Mesenchymal stem cell (in vitro differentiated cells and primary cell): ENCODE results near the gene ALKBH2.
A peak's percentile ranks its signal among the peaks of the same experiment; 100 is the strongest.

Experiments used
- DNase-seq: peaks from one replicate; pipeline ENCODE4 v3.0.0-alpha.2; 2013
- H2AFZ ChIP-seq: one replicate; pipeline ENCODE4 v1.6.1; 2013; ENCODE audit warnings: low read depth, mild to moderate bottlenecking, control low read depth, inconsistent platforms, low read length, moderate library complexity
- H2AK5ac ChIP-seq: 2 replicates; pipeline ENCODE4 v1.6.1; 2013; ENCODE audit warnings: low read length, moderate library complexity, mild to moderate bottlenecking, inconsistent platforms; ENCODE audit not compliant: severe bottlenecking
- H2BK120ac ChIP-seq: one replicate; pipeline ENCODE4 v1.6.1; 2013; ENCODE audit warnings: low read depth, mild to moderate bottlenecking, inconsistent platforms, low read length, moderate library complexity
- H2BK12ac ChIP-seq, 2 experiments: one replicate each; pipeline ENCODE4 v1.6.1; 2013; ENCODE audit warnings: inconsistent platforms in 2 of 2, low read length in 2 of 2, mild to moderate bottlenecking in 2 of 2, moderate library complexity in 2 of 2, control low read depth in 1 of 2
- H2BK15ac ChIP-seq: one replicate; pipeline ENCODE4 v1.6.1; 2013; ENCODE audit warnings: mild to moderate bottlenecking, low read depth, inconsistent platforms; ENCODE audit not compliant: poor library complexity, severe bottlenecking
- H2BK5ac ChIP-seq: 2 replicates; pipeline ENCODE4 v1.6.1; 2013; ENCODE audit warnings: low read depth, mild to moderate bottlenecking, low read length, control low read depth, inconsistent platforms; ENCODE audit not compliant: poor library complexity, severe bottlenecking
- H3K14ac ChIP-seq, 2 experiments: one replicate each; pipeline ENCODE4 v1.6.1; 2013; ENCODE audit warnings: inconsistent platforms in 2 of 2, low read length in 2 of 2, control low read depth in 1 of 2, mild to moderate bottlenecking in 1 of 2, moderate library complexity in 1 of 2
- H3K18ac ChIP-seq, 2 experiments: one replicate each; pipeline ENCODE4 v1.6.1; 2013; ENCODE audit warnings: inconsistent platforms in 2 of 2, low read length in 2 of 2, control low read depth in 1 of 2, low read depth in 1 of 2, mild to moderate bottlenecking in 1 of 2
- H3K23ac ChIP-seq, 2 experiments: one replicate each; pipeline ENCODE4 v1.6.1; 2013; ENCODE audit warnings: inconsistent platforms in 2 of 2, low read length in 2 of 2, mild to moderate bottlenecking in 2 of 2, moderate library complexity in 2 of 2, control low read depth in 1 of 2
- H3K27ac ChIP-seq: 2 replicates; pipeline ENCODE4 v1.5.1; 2013; ENCODE audit warnings: mild to moderate bottlenecking, moderate library complexity, low read length, control low read depth, inconsistent platforms; ENCODE audit not compliant: poor library complexity, severe bottlenecking
- H3K27me3 ChIP-seq, 2 experiments: 2 replicates each; pipeline versions ENCODE4 v1.6.1 to v1.7.0; 2013; ENCODE audit warnings: low read length in 2 of 2, mild to moderate bottlenecking in 2 of 2, moderate library complexity in 2 of 2, control low read depth in 1 of 2, inconsistent platforms in 1 of 2; ENCODE audit not compliant: control insufficient read depth in 1 of 2, insufficient read depth in 1 of 2
- H3K36me3 ChIP-seq, 2 experiments: 2 replicates each; pipeline versions ENCODE4 v1.6.1 to v1.7.0; 2013; ENCODE audit warnings: low read length in 2 of 2, control low read depth in 1 of 2, inconsistent platforms in 1 of 2, low read depth in 1 of 2, mild to moderate bottlenecking in 1 of 2; ENCODE audit not compliant: insufficient read depth in 2 of 2, control insufficient read depth in 1 of 2
- H3K4ac ChIP-seq, 2 experiments: one replicate each; pipeline ENCODE4 v1.6.1; 2013; ENCODE audit warnings: inconsistent platforms in 2 of 2, low read length in 2 of 2, mild to moderate bottlenecking in 2 of 2, moderate library complexity in 2 of 2, control low read depth in 1 of 2, low read depth in 1 of 2
- H3K4me1 ChIP-seq: 2 replicates; pipeline ENCODE4 v1.6.1; 2013; ENCODE audit warnings: low read depth, low read length, control low read depth; ENCODE audit not compliant: control insufficient read depth, insufficient read depth
- H3K4me2 ChIP-seq: 2 replicates; pipeline ENCODE4 v1.6.1; 2013; ENCODE audit warnings: low read length, mild to moderate bottlenecking, inconsistent platforms; ENCODE audit not compliant: poor library complexity, severe bottlenecking
- H3K4me3 ChIP-seq, 2 experiments: 2 replicates each; pipeline versions ENCODE4 v1.5.1 to v1.7.0; 2013; ENCODE audit warnings: low read length in 2 of 2, mild to moderate bottlenecking in 2 of 2, control low read depth in 1 of 2, low read depth in 1 of 2; ENCODE audit not compliant: insufficient read depth in 1 of 2
- H3K79me1 ChIP-seq: replicated peaks from 2 replicates; pipeline ENCODE4 v1.6.1; 2013; ENCODE audit warnings: mild to moderate bottlenecking, control low read depth, low read length, inconsistent platforms; ENCODE audit not compliant: poor library complexity, severe bottlenecking
- H3K9ac ChIP-seq: 2 replicates; pipeline ENCODE4 v1.7.0; 2013; ENCODE audit warnings: mild to moderate bottlenecking, low read length, moderate library complexity
- H3K9me3 ChIP-seq: 2 replicates; pipeline ENCODE4 v1.7.0; 2013; ENCODE audit warnings: mild to moderate bottlenecking, low read length; ENCODE audit not compliant: control insufficient read depth
- H4K8ac ChIP-seq: one replicate; pipeline ENCODE4 v1.6.1; 2013; ENCODE audit warnings: inconsistent platforms, mild to moderate bottlenecking, low read length, moderate library complexity
- H4K91ac ChIP-seq: one replicate; pipeline ENCODE4 v1.6.1; 2013; ENCODE audit warnings: mild to moderate bottlenecking, low read length, inconsistent platforms
- WGBS: methylation state at CpG from one replicate; pipeline ENCODE4 v1.1.7; 2013; ENCODE audit warnings: mixed read lengths; 5-methylcytosine and 5-hydroxymethylcytosine counted together

The ALKBH2 gene

GRCh38 chr12:109113661-109114321 is 20.5 kb upstream of the ALKBH2 start:
- Histone ChIP-seq H2BK120ac (no peak overlapping the region), H4K91ac (no peak overlapping the region), H3K79me1 (no peaks in the 10 kb centered on the region), H3K36me3 (peaks cover 6 to 11% of the 10 kb centered on the region in 2 experiments), H4K8ac (no peak overlapping the region), H3K14ac (no peak overlapping the region), H3K23ac (no peak overlapping the region), H2BK12ac (no peak overlapping the region), H3K4me3 (no peak overlapping the region), H3K9me3 (no peaks in the 10 kb centered on the region), H3K4me1 (peaks cover 7% of the 10 kb centered on the region), H3K18ac (no peak overlapping the region), H3K27ac (no peak overlapping the region), H3K4ac (no peak overlapping the region), H2AFZ (no peak overlapping the region), H2AK5ac (no peak overlapping the region), H2BK15ac (no peak overlapping the region), H3K9ac (no peak overlapping the region), H2BK5ac (no peak overlapping the region), H3K27me3 (no peaks in the 10 kb centered on the region), H3K4me2 (no peak overlapping the region)
- DNase-seq = no peak
- over 99% methylated on average over 5 of the region's 5 CpGs for WGBS

- WGBS = 84% methylated on average over 7 of the region's 11 CpGs
- no peak overlapping the region for H4K91ac ChIP-seq
- peaks cover 12 to 20% of the 10 kb centered on the region in 2 experiments for H3K36me3 ChIP-seq
- H2BK15ac ChIP-seq = no peak overlapping the region
- H3K4ac ChIP-seq = no peak overlapping the region
- H4K8ac ChIP-seq = no peak overlapping the region
- no peak overlapping the region for H3K4me3 ChIP-seq
- H3K4me2 ChIP-seq = no peak overlapping the region
- no peak overlapping the region for H3K14ac ChIP-seq
- H3K4me1 ChIP-seq = peaks cover 7% of the 10 kb centered on the region
- H2BK12ac ChIP-seq = no peak overlapping the region
- H3K27me3 ChIP-seq = no peaks in the 10 kb centered on the region
- no peak overlapping the region for H2BK5ac ChIP-seq
- no peak overlapping the region for H3K9ac ChIP-seq
- no peak for DNase-seq
- no peak overlapping the region for H3K18ac ChIP-seq
- H3K9me3 ChIP-seq = no peaks in the 10 kb centered on the region
- no peak overlapping the region for H2AFZ ChIP-seq
- no peak overlapping the region for H3K27ac ChIP-seq
- H2BK120ac ChIP-seq = no peak overlapping the region
- H2AK5ac ChIP-seq = no peak overlapping the region
- H3K79me1 ChIP-seq = peaks cover 2% of the 10 kb centered on the region
- H3K23ac ChIP-seq = no peak overlapping the region
Measured at GRCh38 chr12:109112720-109113465, 19.6 kb upstream of the ALKBH2 start.

GRCh38 chr12:109110988-109111495 is 17.8 kb upstream of the ALKBH2 start:
- 21% methylated on average over 28 of the region's 28 CpGs for WGBS
- DNase-seq = peak; percentile 83
- H3K9ac ChIP-seq = peak overlapping the region; percentile 91

GRCh38 chr12:109109746-109110350 is 16.6 kb upstream of the ALKBH2 start:
- no peak overlapping the region for H3K14ac ChIP-seq
- H2BK5ac ChIP-seq = no peak overlapping the region
- H3K27ac ChIP-seq = no peak overlapping the region
- no peak for DNase-seq
- no peak overlapping the region for H2AFZ ChIP-seq
- no peak overlapping the region for H2BK120ac ChIP-seq
- no peak overlapping the region for H3K4me2 ChIP-seq
- 93% methylated on average over 4 of the region's 6 CpGs for WGBS
- H4K91ac ChIP-seq = no peak overlapping the region
- H2BK12ac ChIP-seq = no peak overlapping the region
- no peak overlapping the region for H3K4me3 ChIP-seq
- no peak overlapping the region for H2AK5ac ChIP-seq
- peaks cover 13% of the 10 kb centered on the region for H3K79me1 ChIP-seq
- peaks cover 29 to 44% of the 10 kb centered on the region in 2 experiments for H3K36me3 ChIP-seq
- no peak overlapping the region for H3K4ac ChIP-seq
- H3K4me1 ChIP-seq = peaks cover 4% of the 10 kb centered on the region
- no peak overlapping the region for H4K8ac ChIP-seq
- no peak overlapping the region for H3K18ac ChIP-seq
- no peaks in the 10 kb centered on the region for H3K9me3 ChIP-seq
- H3K27me3 ChIP-seq = no peaks in the 10 kb centered on the region
- no peak overlapping the region for H3K23ac ChIP-seq
- no peak overlapping the region for H3K9ac ChIP-seq
- no peak overlapping the region for H2BK15ac ChIP-seq

More at GRCh38 chr12:109110988-109111495, 17.8 kb upstream of the ALKBH2 start:
- H4K8ac ChIP-seq = peak overlapping the region; percentile 90
- peak overlapping the region in 1 of 2 experiments; percentile 97 for H3K23ac ChIP-seq
- H2BK120ac ChIP-seq = peak overlapping the region; percentile 6
- H2AK5ac ChIP-seq = no peak overlapping the region
- peak overlapping the region; percentile 64 for H4K91ac ChIP-seq
- no peaks in the 10 kb centered on the region for H3K27me3 ChIP-seq
- H3K9me3 ChIP-seq = no peaks in the 10 kb centered on the region
- H2BK15ac ChIP-seq = no peak overlapping the region
- H2BK12ac ChIP-seq = peak overlapping the region in 1 of 2 experiments; percentile 55
- H3K4ac ChIP-seq = peak overlapping the region in 1 of 2 experiments; percentile 71
- peak overlapping the region; percentile 64 for H3K4me2 ChIP-seq
- H2AFZ ChIP-seq = no peak overlapping the region
- peak overlapping the region; percentile 53 to 78 for H3K4me3 ChIP-seq
- H3K27ac ChIP-seq = peak overlapping the region; percentile 63
- no peak overlapping the region for H3K14ac ChIP-seq
- peaks cover 7% of the 10 kb centered on the region for H3K4me1 ChIP-seq
- peaks cover 7% of the 10 kb centered on the region for H3K79me1 ChIP-seq
- peak overlapping the region; percentile 39 for H2BK5ac ChIP-seq
- H3K18ac ChIP-seq = peak overlapping the region; percentile 77 to 91
- H3K36me3 ChIP-seq = peaks cover 20 to 32% of the 10 kb centered on the region in 2 experiments
